HCT116 (cell line): Measurements from ENCODE around the gene TBC1D30. TPM values are rescaled to one million over a fixed set of nuclear protein-coding genes. Genes with fewer than 3 reads are reported as not detected.

Source experiments
- ATAC-seq: fragments of 200-7000 bp; cut with Tn5 transposase; 2 replicates; pipeline ENCODE4 v1.9.1; 2020; ENCODE audit warnings: mild to moderate bottlenecking, moderate library complexity
- BruUV-seq: library from RNA; stranded (reverse); fragments of 400-500 nt; replicated peaks from 2 replicates; lab custom pipeline; 2021; lab: Mats Ljungman, UMichigan
- CTCF ChIA-PET: fragments of 300-600 bp; sonication (Branson Sonifier 250); formaldehyde crosslinking; loops from one replicate; lab custom pipeline; 2021; ENCODE audit warnings: antibody characterized with exemption; lab: Charles Lee
- POLR2A ChIA-PET: fragments of 300-600, 350-600 bp; sonication (Branson Sonifier 250); formaldehyde crosslinking; loops from one replicate; lab custom pipeline; 2021; ENCODE audit warnings: antibody characterized with exemption; lab: Charles Lee
- RAD21 ChIA-PET, 2 experiments: fragments of 300-600 bp; sonication (Branson Sonifier 250); formaldehyde crosslinking; loops; one replicate each; lab custom pipeline; 2023; ENCODE audit warnings: low total read pairs in 2 of 2; ENCODE audit not compliant: uncharacterized antibody in 2 of 2, unreplicated experiment in 2 of 2, low non-redundant PET in 1 of 2; lab: Charles Lee
- DNase-seq: peaks from one replicate; pipeline ENCODE4 v3.0.0-alpha.2; 2010; ENCODE audit warnings: low read depth, low spot score
- H2AFZ ChIP-seq: fragments of 200-600 bp; shearing (Covaris generic), sonication (generic); 2 replicates; pipeline ENCODE4 v1.6.1; 2017; ENCODE audit warnings: low read depth, mixed run types, mixed read lengths, antibody characterized with exemption, low read length; ENCODE audit not compliant: poor library complexity, severe bottlenecking
- H3K27ac ChIP-seq: 2 replicates; pipeline ENCODE4 v1.5.1; 2012; ENCODE audit warnings: low read depth, low read length
- H3K27me3 ChIP-seq: fragments of 200-600 bp; sonication (generic); 2 replicates; pipeline ENCODE4 v1.6.1; 2016; ENCODE audit warnings: mixed run types, low read length, mixed read lengths; ENCODE audit not compliant: insufficient read depth
- H3K36me3 ChIP-seq, 2 experiments: fragments of 200-500 bp in 1 of 2; fragments of 200-600 bp in 1 of 2; sonication (Bioruptor generic) in 1 of 2; sonication (generic) in 1 of 2; 2 replicates each; pipeline versions ENCODE4 v1.5.1 to v1.6.1; 2014 to 2016; ENCODE audit warnings: low read length in 2 of 2, inconsistent platforms in 1 of 2, mixed read lengths in 1 of 2, mixed run types in 1 of 2; ENCODE audit not compliant: insufficient read depth in 2 of 2, control insufficient read depth in 1 of 2
- H3K4me1 ChIP-seq, 2 experiments: fragments of 200-600 bp in 1 of 2; sonication (generic) in 1 of 2; 2 replicates each; pipeline versions ENCODE4 v1.5.1 to v1.6.1; 2012 to 2017; ENCODE audit warnings: low read length in 2 of 2, inconsistent platforms in 1 of 2, mild to moderate bottlenecking in 1 of 2, mixed read lengths in 1 of 2, mixed run types in 1 of 2, moderate library complexity in 1 of 2; ENCODE audit not compliant: insufficient read depth in 2 of 2, control insufficient read depth in 1 of 2
- H3K4me2 ChIP-seq: fragments of 200-600 bp; sonication (generic); 2 replicates; pipeline ENCODE4 v1.6.1; 2017; ENCODE audit warnings: mixed run types, low read length, mixed read lengths
- H3K4me3 ChIP-seq, 2 experiments: fragments of 200-600 bp in 1 of 2; sonication (generic) in 1 of 2; replicated peaks in 1 of 2; 2 replicates each; pipeline ENCODE4 v1.5.1; 2011 to 2016; ENCODE audit warnings: low read length in 2 of 2, control low read depth in 1 of 2, low read depth in 1 of 2, mild to moderate bottlenecking in 1 of 2, mixed read lengths in 1 of 2, mixed run types in 1 of 2
- H3K79me2 ChIP-seq: fragments of 200-600 bp; sonication (generic); 2 replicates; pipeline ENCODE4 v1.6.1; 2017; ENCODE audit warnings: mild to moderate bottlenecking, mixed run types, low read length, moderate library complexity, mixed read lengths; ENCODE audit not compliant: insufficient read depth
- H3K9ac ChIP-seq: fragments of 200-600 bp; sonication (generic); 2 replicates; pipeline ENCODE4 v1.6.1; 2016; ENCODE audit warnings: low read length, mixed read lengths
- H3K9me2 ChIP-seq: fragments of 200-600 bp; sonication (generic), shearing (Covaris generic); 2 replicates; pipeline ENCODE4 v1.6.1; 2017; ENCODE audit warnings: mixed run types, mild to moderate bottlenecking, moderate library complexity; ENCODE audit not compliant: insufficient read depth
- H3K9me3 ChIP-seq, 2 experiments: fragments of 200-500 bp in 1 of 2; fragments of 200-600 bp in 1 of 2; sonication (Bioruptor generic) in 1 of 2; sonication (generic) in 1 of 2; 2 replicates each; pipeline ENCODE4 v1.6.1; 2014 to 2017; ENCODE audit warnings: low read length in 2 of 2, mixed read lengths in 2 of 2, inconsistent platforms in 1 of 2, low read depth in 1 of 2, mild to moderate bottlenecking in 1 of 2, mixed run types in 1 of 2, moderate library complexity in 1 of 2; ENCODE audit not compliant: control insufficient read depth in 1 of 2, insufficient read depth in 1 of 2
- H4K20me1 ChIP-seq: fragments of 200-600 bp; sonication (generic), shearing (Covaris generic); 2 replicates; pipeline ENCODE4 v1.6.1; 2017; ENCODE audit warnings: mixed run types, mild to moderate bottlenecking, moderate library complexity; ENCODE audit not compliant: insufficient read depth
- ATF3 ChIP-seq: IDR thresholded peaks from 2 replicates; pipeline ENCODE4 v1.6.1; 2012
- CBX3 ChIP-seq: IDR thresholded peaks from 2 replicates; pipeline ENCODE4 v1.6.1; 2012; ENCODE audit warnings: low read depth
- CEBPB ChIP-seq: IDR thresholded peaks from 2 replicates; pipeline ENCODE4 v1.6.1; 2012; ENCODE audit warnings: low read depth
- ELF1 ChIP-seq: IDR thresholded peaks from 2 replicates; pipeline ENCODE4 v1.6.1; 2012; ENCODE audit warnings: low read depth, borderline replicate concordance
- EZH2 ChIP-seq: fragments of 200-600 bp; sonication (generic); IDR thresholded peaks from 2 replicates; pipeline ENCODE4 v1.6.1; 2017; ENCODE audit warnings: antibody characterized with exemption, mixed run types
- FOSL1 ChIP-seq: IDR thresholded peaks from 2 replicates; pipeline ENCODE4 v1.6.1; 2012; ENCODE audit warnings: low read depth
- JUND ChIP-seq: IDR thresholded peaks from 2 replicates; pipeline ENCODE4 v1.6.1; 2012
- POLR2A ChIP-seq: IDR thresholded peaks from 2 replicates; pipeline ENCODE4 v1.7.0; 2011; ENCODE audit warnings: borderline replicate concordance; ENCODE audit not compliant: insufficient read depth, insufficient read length; ENCODE audit errors: extremely low read depth
- POLR2AphosphoS5 ChIP-seq: IDR thresholded peaks from 2 replicates; pipeline ENCODE4 v1.6.1; 2011; ENCODE audit warnings: mild to moderate bottlenecking, low read depth, low read length, moderate library complexity
- REST ChIP-seq: IDR thresholded peaks from 2 replicates; pipeline ENCODE4 v1.6.1; 2012; ENCODE audit warnings: low read depth
- SIN3A ChIP-seq: IDR thresholded peaks from 2 replicates; pipeline ENCODE4 v1.6.1; 2012; ENCODE audit warnings: low read depth
- SP1 ChIP-seq: IDR thresholded peaks from 2 replicates; pipeline ENCODE4 v1.6.1; 2012; ENCODE audit warnings: low read depth
- SRF ChIP-seq: IDR thresholded peaks from 2 replicates; pipeline ENCODE4 v1.6.1; 2012; ENCODE audit warnings: low read depth
- TCF7L2 ChIP-seq: IDR thresholded peaks from 2 replicates; pipeline ENCODE4 v1.7.0; 2011; ENCODE audit warnings: borderline replicate concordance, inconsistent platforms; ENCODE audit not compliant: insufficient read depth, insufficient read length; ENCODE audit errors: extremely low read depth
- ZFX ChIP-seq: fragments of 450-650 bp; IDR thresholded peaks from 2 replicates; pipeline ENCODE4 v1.6.1; 2017
- ZNF274 ChIP-seq: fragments of 200-500 bp; sonication (Bioruptor generic); IDR thresholded peaks from 2 replicates; pipeline ENCODE4 v1.6.1; 2014; ENCODE audit warnings: mild to moderate bottlenecking, low read depth, low read length, inconsistent platforms
- intact Hi-C: fragments of 100-400 bp; cut with micrococcal nuclease; formaldehyde crosslinking; loops from 2 replicates; pipeline ENCODE4 v1.10.0; 2022
- total RNA-seq: library from RNA; stranded (reverse); gene quantifications from one replicate; pipeline ENCODE4 v1.2.1, GENCODE V29; 2021; ENCODE audit not compliant: unreplicated experiment
- TF ChIP-seq, protein P1 (sequence below): IDR thresholded peaks from 2 replicates; pipeline ENCODE4 v1.6.1; 2012
- TF ChIP-seq, protein P2 (sequence below), 3 experiments: fragments of 200-600 bp in 1 of 3; sonication (generic) in 1 of 3; IDR thresholded peaks in 2 of 3; conservative IDR thresholded peaks in 1 of 3; 2 replicates each; pipeline ENCODE4 v1.5.1; 2012 to 2017; ENCODE audit warnings: low read depth in 2 of 3, low read length in 2 of 3, antibody characterized with exemption in 1 of 3, borderline replicate concordance in 1 of 3, control low read depth in 1 of 3, mild to moderate bottlenecking in 1 of 3, mixed read lengths in 1 of 3, mixed run types in 1 of 3, moderate library complexity in 1 of 3; ENCODE audit not compliant: insufficient read depth in 1 of 3
- TF ChIP-seq, protein P3 (sequence below): IDR thresholded peaks from 2 replicates; pipeline ENCODE4 v1.6.1; 2011; ENCODE audit warnings: mild to moderate bottlenecking, low read length, moderate library complexity; ENCODE audit not compliant: insufficient replicate concordance; ENCODE audit errors: extremely low read depth

TBC1D30 gene
- total RNA-seq, 1 experiment from 2014 or later: 24.1 TPM

DNA sequence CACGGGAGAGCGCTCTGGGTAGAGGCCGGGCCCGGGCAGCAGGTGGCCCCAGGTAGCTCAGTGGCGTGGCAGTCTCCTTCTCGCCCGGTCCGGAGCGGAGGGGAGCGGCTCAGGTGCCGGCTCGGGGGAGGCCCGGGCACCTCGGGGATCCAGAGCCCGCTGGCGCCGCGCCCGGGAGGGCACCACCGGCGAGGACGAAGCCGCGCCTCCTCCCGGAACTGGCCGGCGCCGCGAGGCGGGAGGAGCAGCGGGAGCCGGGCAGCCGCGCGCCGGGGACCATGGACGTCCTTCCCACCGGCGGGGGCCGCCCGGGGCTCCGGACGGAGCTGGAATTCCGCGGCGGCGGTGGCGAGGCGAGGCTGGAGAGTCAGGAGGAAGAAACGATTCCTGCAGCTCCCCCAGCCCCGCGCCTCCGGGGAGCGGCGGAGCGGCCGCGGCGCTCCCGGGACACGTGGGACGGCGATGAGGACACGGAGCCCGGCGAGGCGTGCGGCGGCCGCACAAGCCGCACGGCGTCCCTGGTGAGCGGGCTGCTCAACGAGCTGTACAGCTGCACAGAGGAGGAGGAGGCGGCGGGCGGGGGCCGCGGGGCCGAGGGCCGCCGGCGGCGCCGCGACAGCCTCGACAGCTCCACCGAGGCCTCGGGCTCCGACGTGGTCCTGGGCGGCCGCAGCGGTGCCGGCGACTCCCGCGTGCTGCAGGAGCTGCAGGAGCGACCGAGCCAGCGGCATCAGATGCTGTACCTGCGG lies 43.7 kb upstream of the TBC1D30 start:
- Histone ChIP-seq H3K9me3 (no peaks in the 10 kb centered on the region), H3K36me3 (no peaks in the 10 kb centered on the region), H3K27me3 (no peaks in the 10 kb centered on the region), H3K9ac (peak overlapping the region; percentile 74), H3K4me1 (peaks cover 12 to 20% of the 10 kb centered on the region in 2 experiments), H2AFZ (peak overlapping the region; percentile 93), H3K27ac (peak overlapping the region; percentile 88), H3K4me3 (peak overlapping the region; percentile 57 to 78), H3K4me2 (peak overlapping the region; percentile 72), H3K79me2 (peaks cover 48% of the 10 kb centered on the region), H3K9me2 (no peaks in the 10 kb centered on the region), H4K20me1 (no peaks in the 10 kb centered on the region)
- ChIA-PET CTCF (interaction anchor here (0.6 to 4.3 kb wide), 4 partner anchors 15 to 231 kb away, joined by 3 to 23 read pairs (median 12); no protein-coding TSS in a partner anchor), RAD21 (no interaction called here), POLR2A (interaction anchor here (1.3 to 1.4 kb wide), 2 partner anchors 15 to 21 kb away, joined by 4 to 5 read pairs; no protein-coding TSS in a partner anchor)
- no peak for DNase-seq
- intact Hi-C loops: no loop called here
- BruUV-seq: no TSS peak
- peak; percentile 85 for ATAC-seq
- TF ChIP-seq, protein P1, sequence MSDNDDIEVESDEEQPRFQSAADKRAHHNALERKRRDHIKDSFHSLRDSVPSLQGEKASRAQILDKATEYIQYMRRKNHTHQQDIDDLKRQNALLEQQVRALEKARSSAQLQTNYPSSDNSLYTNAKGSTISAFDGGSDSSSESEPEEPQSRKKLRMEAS: peak; percentile 77
- TF ChIP-seq ZFX: peak; percentile 89
- no peak for TF ChIP-seq EZH2
- no peak for TF ChIP-seq JUND
- TF ChIP-seq, protein P2, sequence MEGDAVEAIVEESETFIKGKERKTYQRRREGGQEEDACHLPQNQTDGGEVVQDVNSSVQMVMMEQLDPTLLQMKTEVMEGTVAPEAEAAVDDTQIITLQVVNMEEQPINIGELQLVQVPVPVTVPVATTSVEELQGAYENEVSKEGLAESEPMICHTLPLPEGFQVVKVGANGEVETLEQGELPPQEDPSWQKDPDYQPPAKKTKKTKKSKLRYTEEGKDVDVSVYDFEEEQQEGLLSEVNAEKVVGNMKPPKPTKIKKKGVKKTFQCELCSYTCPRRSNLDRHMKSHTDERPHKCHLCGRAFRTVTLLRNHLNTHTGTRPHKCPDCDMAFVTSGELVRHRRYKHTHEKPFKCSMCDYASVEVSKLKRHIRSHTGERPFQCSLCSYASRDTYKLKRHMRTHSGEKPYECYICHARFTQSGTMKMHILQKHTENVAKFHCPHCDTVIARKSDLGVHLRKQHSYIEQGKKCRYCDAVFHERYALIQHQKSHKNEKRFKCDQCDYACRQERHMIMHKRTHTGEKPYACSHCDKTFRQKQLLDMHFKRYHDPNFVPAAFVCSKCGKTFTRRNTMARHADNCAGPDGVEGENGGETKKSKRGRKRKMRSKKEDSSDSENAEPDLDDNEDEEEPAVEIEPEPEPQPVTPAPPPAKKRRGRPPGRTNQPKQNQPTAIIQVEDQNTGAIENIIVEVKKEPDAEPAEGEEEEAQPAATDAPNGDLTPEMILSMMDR (IDR thresholded peaks at IDR 0.05 in 2 of 3, conservative IDR thresholded peaks at IDR 0.05 in 1 of 3; ENCODE audit: borderline replicate concordance in 1 of 3, insufficient read depth in 1 of 3, low read depth in 2 of 3, low read length in 2 of 3): 0 out of 6 replicates have a peak, but pooled peaks of 1 of the 3 experiments have one; percentile 5
- TF ChIP-seq CBX3: peak; percentile 27; the same call in 1 of the 2 replicates
- no peak for TF ChIP-seq SP1
- no peak for TF ChIP-seq FOSL1
- TF ChIP-seq SIN3A: 0 out of 2 replicates have a peak, but pooled peaks have one; percentile 27
- no peak for TF ChIP-seq SRF
- TF ChIP-seq ATF3: no peak
- no peak for TF ChIP-seq TCF7L2
- peak; percentile 53 for TF ChIP-seq POLR2AphosphoS5
- peak; percentile 31 for TF ChIP-seq POLR2A
- TF ChIP-seq CEBPB: no peak
- no peak for TF ChIP-seq ZNF274
- TF ChIP-seq, protein P3, sequence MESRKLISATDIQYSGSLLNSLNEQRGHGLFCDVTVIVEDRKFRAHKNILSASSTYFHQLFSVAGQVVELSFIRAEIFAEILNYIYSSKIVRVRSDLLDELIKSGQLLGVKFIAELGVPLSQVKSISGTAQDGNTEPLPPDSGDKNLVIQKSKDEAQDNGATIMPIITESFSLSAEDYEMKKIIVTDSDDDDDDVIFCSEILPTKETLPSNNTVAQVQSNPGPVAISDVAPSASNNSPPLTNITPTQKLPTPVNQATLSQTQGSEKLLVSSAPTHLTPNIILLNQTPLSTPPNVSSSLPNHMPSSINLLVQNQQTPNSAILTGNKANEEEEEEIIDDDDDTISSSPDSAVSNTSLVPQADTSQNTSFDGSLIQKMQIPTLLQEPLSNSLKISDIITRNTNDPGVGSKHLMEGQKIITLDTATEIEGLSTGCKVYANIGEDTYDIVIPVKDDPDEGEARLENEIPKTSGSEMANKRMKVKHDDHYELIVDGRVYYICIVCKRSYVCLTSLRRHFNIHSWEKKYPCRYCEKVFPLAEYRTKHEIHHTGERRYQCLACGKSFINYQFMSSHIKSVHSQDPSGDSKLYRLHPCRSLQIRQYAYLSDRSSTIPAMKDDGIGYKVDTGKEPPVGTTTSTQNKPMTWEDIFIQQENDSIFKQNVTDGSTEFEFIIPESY: no peak
- TF ChIP-seq ELF1: no peak
- no peak for TF ChIP-seq REST
